ENCODE data around the gene KIAA0232.
"Not testable (repeated sequence)": the region's sequence is repeated elsewhere in the genome, so short reads cannot be mapped to it uniquely, and the experiment has no call there.

The KIAA0232 gene

GRCh38 chr4:6779667-6780565 is 2.6 kb upstream of the KIAA0232 start:
- Mint-ChIP-seq H3K36me3 (no peaks in the 10 kb centered on the region), H3K27me3 (no peaks in the 10 kb centered on the region), H3K4me3 (peak overlapping the region; percentile 30), H3K4me1 (ENCODE audit: low read depth) (peaks cover 79% of the 10 kb centered on the region), H3K9me3 (ENCODE audit: low read depth) (no peaks in the 10 kb centered on the region), H3K27ac (peak overlapping the region; percentile 99)

- H3K27me3 Mint-ChIP-seq, result no peaks in the 10 kb centered on the region
- peak overlapping the region; percentile 81 for H3K4me3 Mint-ChIP-seq
- H3K27ac Mint-ChIP-seq, result peak overlapping the region; percentile 64
- no peaks in the 10 kb centered on the region for H3K9me3 Mint-ChIP-seq (ENCODE audit: low read depth)
- H3K4me1 Mint-ChIP-seq (ENCODE audit: low read depth), result peaks cover 78% of the 10 kb centered on the region
- no peaks in the 10 kb centered on the region for H3K36me3 Mint-ChIP-seq
These were observed 1.4 kb upstream of the KIAA0232 start for GRCh38 chr4:6781113-6781512.

GRCh38 chr4:6781561-6781960 is 966 bp upstream of the KIAA0232 start:
- Mint-ChIP-seq H3K4me1 (ENCODE audit: low read depth) (peaks cover 78% of the 10 kb centered on the region), H3K4me3 (peak overlapping the region; percentile 81), H3K27ac (peak overlapping the region; percentile 64), H3K27me3 (no peaks in the 10 kb centered on the region), H3K9me3 (ENCODE audit: low read depth) (no peaks in the 10 kb centered on the region), H3K36me3 (no peaks in the 10 kb centered on the region)

- Mint-ChIP-seq H3K4me1 (ENCODE audit: low read depth) (peaks cover 73% of the 10 kb centered on the region), H3K9me3 (ENCODE audit: low read depth) (no peaks in the 10 kb centered on the region), H3K4me3 (no peak overlapping the region), H3K27ac (no peak overlapping the region), H3K27me3 (no peaks in the 10 kb centered on the region), H3K36me3 (peaks cover 6% of the 10 kb centered on the region)
These were observed 251 bp downstream of the KIAA0232 start for GRCh38 chr4:6782846-6783110.

GRCh38 chr4:6783111-6783981 is 819 bp downstream of the KIAA0232 start:
- Mint-ChIP-seq H3K4me3 (peak overlapping the region; percentile 88), H3K36me3 (peaks cover 6% of the 10 kb centered on the region), H3K27ac (peak overlapping the region; percentile 75), H3K9me3 (ENCODE audit: low read depth) (no peaks in the 10 kb centered on the region), H3K4me1 (ENCODE audit: low read depth) (peaks cover 73% of the 10 kb centered on the region), H3K27me3 (no peaks in the 10 kb centered on the region)

- H3K9me3 Mint-ChIP-seq (ENCODE audit: low read depth), result no peaks in the 10 kb centered on the region
- no peaks in the 10 kb centered on the region for H3K27me3 Mint-ChIP-seq
- H3K4me3 Mint-ChIP-seq, result peak overlapping the region; percentile 73
- H3K4me1 Mint-ChIP-seq (ENCODE audit: low read depth), result peaks cover 61% of the 10 kb centered on the region
- no peak overlapping the region for H3K27ac Mint-ChIP-seq
- peaks cover 7% of the 10 kb centered on the region for H3K36me3 Mint-ChIP-seq
These were observed 3.0 kb downstream of the KIAA0232 start for GRCh38 chr4:6785572-6785925.

GRCh38 chr4:6788123-6788522 is 5.6 kb downstream of the KIAA0232 start:
- Mint-ChIP-seq H3K27me3 (no peaks in the 10 kb centered on the region), H3K4me3 (peak overlapping the region; percentile 24), H3K9me3 (ENCODE audit: low read depth) (no peaks in the 10 kb centered on the region), H3K27ac (peak overlapping the region; percentile 47), H3K4me1 (ENCODE audit: low read depth) (peaks cover 65% of the 10 kb centered on the region), H3K36me3 (peaks cover 18% of the 10 kb centered on the region)

- Mint-ChIP-seq H3K4me1 (ENCODE audit: low read depth) (peaks cover 64% of the 10 kb centered on the region), H3K36me3 (peaks cover 21% of the 10 kb centered on the region), H3K4me3 (peak overlapping the region; percentile 42)
- H3K9me3 Mint-ChIP-seq (ENCODE audit: low read depth); H3K27ac Mint-ChIP-seq; H3K27me3 Mint-ChIP-seq: not testable (repeated sequence)
These were observed 8.7 kb downstream of the KIAA0232 start for GRCh38 chr4:6791245-6791644.

GRCh38 chr4:6791796-6792195 is 9.3 kb downstream of the KIAA0232 start:
- H3K4me3 Mint-ChIP-seq, result peak overlapping the region; percentile 42
- not testable (repeated sequence) for H3K9me3 Mint-ChIP-seq (ENCODE audit: low read depth); H3K27me3 Mint-ChIP-seq
- H3K36me3 Mint-ChIP-seq, result peaks cover 22% of the 10 kb centered on the region
- H3K4me1 Mint-ChIP-seq (ENCODE audit: low read depth), result peaks cover 67% of the 10 kb centered on the region
- peak overlapping the region; percentile 50 for H3K27ac Mint-ChIP-seq

GRCh38 chr4:6794189-6794588 is 11.7 kb downstream of the KIAA0232 start:
- no peak overlapping the region for H3K4me3 Mint-ChIP-seq
- H3K36me3 Mint-ChIP-seq, result peaks cover 22% of the 10 kb centered on the region
- no peaks in the 10 kb centered on the region for H3K9me3 Mint-ChIP-seq (ENCODE audit: low read depth)
- no peaks in the 10 kb centered on the region for H3K27me3 Mint-ChIP-seq
- H3K4me1 Mint-ChIP-seq (ENCODE audit: low read depth), result peaks cover 63% of the 10 kb centered on the region
- no peak overlapping the region for H3K27ac Mint-ChIP-seq

- Mint-ChIP-seq H3K27ac (no peak overlapping the region), H3K9me3 (ENCODE audit: low read depth) (no peaks in the 10 kb centered on the region), H3K4me1 (ENCODE audit: low read depth) (peaks cover 61% of the 10 kb centered on the region), H3K4me3 (no peak overlapping the region), H3K27me3 (no peaks in the 10 kb centered on the region), H3K36me3 (peaks cover 21% of the 10 kb centered on the region)
These were observed 13.3 kb downstream of the KIAA0232 start for GRCh38 chr4:6795821-6796220.

- not testable (repeated sequence) for H3K27ac Mint-ChIP-seq; H3K4me3 Mint-ChIP-seq; H3K9me3 Mint-ChIP-seq (ENCODE audit: low read depth); H3K27me3 Mint-ChIP-seq
- Mint-ChIP-seq H3K4me1 (ENCODE audit: low read depth) (peaks cover 59% of the 10 kb centered on the region), H3K36me3 (peaks cover 11% of the 10 kb centered on the region)
These were observed 14.8 kb downstream of the KIAA0232 start for GRCh38 chr4:6797368-6797767.

GRCh38 chr4:6799091-6799490 is 16.6 kb downstream of the KIAA0232 start:
- H3K9me3 Mint-ChIP-seq (ENCODE audit: low read depth), result no peaks in the 10 kb centered on the region
- H3K27ac Mint-ChIP-seq, result no peak overlapping the region
- H3K4me1 Mint-ChIP-seq (ENCODE audit: low read depth), result peaks cover 55% of the 10 kb centered on the region
- H3K4me3 Mint-ChIP-seq, result no peak overlapping the region
- peaks cover 14% of the 10 kb centered on the region for H3K36me3 Mint-ChIP-seq
- H3K27me3 Mint-ChIP-seq, result no peaks in the 10 kb centered on the region

- H3K4me1 Mint-ChIP-seq (ENCODE audit: low read depth), result peaks cover 46% of the 10 kb centered on the region
- no peaks in the 10 kb centered on the region for H3K9me3 Mint-ChIP-seq (ENCODE audit: low read depth)
These were observed 19.5 kb downstream of the KIAA0232 start for GRCh38 chr4:6802025-6802424.

GRCh38 chr4:6802626-6803025 is 20.1 kb downstream of the KIAA0232 start:
- Mint-ChIP-seq H3K9me3 (ENCODE audit: low read depth) (no peaks in the 10 kb centered on the region), H3K4me3 (no peak overlapping the region), H3K4me1 (ENCODE audit: low read depth) (peaks cover 45% of the 10 kb centered on the region), H3K27me3 (no peaks in the 10 kb centered on the region), H3K27ac (no peak overlapping the region), H3K36me3 (peaks cover 8% of the 10 kb centered on the region)

More at GRCh38 chr4:6802025-6802424, 19.5 kb downstream of the KIAA0232 start:
- no peak overlapping the region for H3K27ac Mint-ChIP-seq
- peaks cover 8% of the 10 kb centered on the region for H3K36me3 Mint-ChIP-seq
- no peak overlapping the region for H3K4me3 Mint-ChIP-seq
- H3K27me3 Mint-ChIP-seq, result no peaks in the 10 kb centered on the region
